GM18517 (cell line): ENCODE data around the gene AATK.
"Not testable (repeated sequence)": the region's sequence is repeated elsewhere in the genome, so short reads cannot be mapped to it uniquely, and the experiment has no call there.

Source experiments
- ATAC-seq: cut with Tn5 transposase; IDR thresholded peaks from one replicate; pipeline ENCODE4 v1.9.1; 2021; ENCODE audit warnings: mild to moderate bottlenecking, moderate library complexity; ENCODE audit not compliant: unreplicated experiment

Gene AATK

DNA sequence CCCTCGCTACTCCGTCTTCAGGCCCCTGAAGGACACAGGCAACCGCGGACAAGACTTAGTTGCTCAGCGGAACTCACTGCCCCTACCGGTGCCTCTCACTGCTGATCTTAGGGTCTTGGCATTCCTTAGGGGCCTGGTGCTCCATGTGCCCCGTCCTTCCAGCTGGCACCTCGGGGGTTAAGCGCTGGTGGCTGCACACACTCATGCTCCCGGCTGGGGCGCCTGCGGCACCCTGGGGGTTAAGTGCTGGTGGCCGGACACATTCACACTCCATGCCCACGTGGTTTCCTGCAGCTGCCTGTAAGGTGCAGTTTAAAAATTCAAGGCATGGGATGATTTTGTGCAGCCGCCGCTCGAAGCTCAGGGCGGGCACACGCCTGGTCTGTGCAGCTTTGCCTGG lies 86.0 kb downstream of the AATK start:
- ATAC-seq: no peak

DNA sequence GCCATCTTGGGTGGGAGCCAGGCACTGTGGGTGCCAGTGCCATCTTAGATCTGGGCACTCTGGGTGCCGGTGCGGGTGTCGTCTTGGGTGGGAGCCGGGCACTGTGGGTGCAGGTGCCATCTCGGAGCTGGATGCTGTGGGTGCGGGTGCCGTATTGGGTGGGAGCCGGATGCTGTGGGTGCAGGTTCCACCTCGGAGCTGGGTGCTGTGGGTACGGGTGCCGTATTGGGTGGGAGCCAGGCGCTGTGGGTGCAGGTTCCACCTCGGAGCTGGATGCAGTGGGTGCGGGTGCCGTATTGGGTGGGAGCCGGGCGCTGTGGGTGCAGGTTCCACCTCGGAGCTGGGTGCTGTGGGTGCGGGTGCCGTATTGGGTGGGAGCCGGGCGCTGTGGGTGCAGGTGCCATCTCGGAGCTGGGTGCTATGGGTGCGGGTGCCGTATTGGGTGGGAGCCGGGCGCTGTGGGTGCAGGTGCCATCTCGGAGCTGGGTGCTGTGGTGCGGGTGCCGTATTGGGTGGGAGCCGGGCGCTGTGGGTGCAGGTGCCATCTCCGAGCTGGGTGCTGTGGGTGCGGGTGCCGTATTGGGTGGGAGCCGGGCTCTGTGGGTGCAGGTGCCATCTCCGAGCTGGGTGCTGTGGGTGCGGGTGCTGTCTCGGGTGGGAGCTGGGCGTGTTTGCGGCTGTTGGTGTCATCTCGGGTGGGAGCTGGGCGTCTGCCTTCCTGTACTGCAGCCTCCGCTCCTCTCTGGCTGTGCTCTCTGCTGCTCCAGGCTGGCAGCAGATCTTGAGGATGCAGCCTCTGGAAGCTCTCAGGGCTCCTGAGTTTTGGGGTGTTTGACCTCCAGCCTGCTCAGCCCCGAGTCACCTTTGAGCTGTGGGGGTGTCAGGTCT lies 87.8 kb downstream of the AATK start:
- not testable (repeated sequence) for ATAC-seq

DNA sequence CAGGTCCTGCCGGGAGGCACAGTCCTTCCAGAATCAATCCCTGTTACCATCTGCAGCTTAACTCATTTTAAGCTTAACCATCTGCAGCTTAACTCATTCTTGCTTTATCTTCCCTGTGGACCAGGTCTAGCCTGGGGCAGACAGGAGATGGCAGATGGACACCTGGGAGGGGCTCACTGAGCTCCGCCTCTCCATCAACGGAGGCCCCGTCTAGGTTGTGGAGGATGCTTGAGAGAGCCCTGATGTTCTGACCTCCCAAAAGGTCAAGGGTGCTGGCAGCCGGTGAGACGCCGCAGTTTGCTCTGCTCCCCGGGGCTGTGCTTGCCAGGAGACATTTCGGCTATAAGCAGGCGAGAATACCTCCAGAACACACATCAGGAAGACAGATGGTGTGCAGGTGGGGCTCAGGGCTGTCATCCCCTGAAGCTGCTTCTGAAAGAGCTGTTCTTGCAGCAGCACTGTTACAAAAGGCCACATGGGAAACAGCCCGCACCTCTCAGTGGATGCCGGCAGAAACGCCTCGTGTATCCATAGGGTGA lies 89.8 kb downstream of the AATK start:
- ATAC-seq: no peak

DNA sequence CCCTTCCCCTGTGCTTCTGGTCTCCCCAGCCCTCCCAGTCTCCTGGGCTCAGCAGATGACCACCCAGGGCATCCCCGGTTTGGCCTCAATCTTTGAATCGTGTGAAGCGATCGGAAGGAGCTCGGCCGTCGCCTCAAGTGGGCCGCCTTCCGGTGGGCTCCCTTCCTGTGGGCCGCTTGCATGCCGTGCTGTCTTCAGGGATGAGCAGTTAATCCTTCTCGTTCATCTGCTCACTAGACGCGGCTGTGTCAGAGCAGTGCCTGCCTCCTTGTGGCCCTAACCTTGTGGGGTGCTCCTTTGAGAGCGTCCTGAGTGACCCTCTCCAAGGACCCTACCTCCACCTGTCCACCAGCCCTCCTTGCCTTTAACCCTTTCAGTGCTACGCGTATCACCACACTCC lies 90.7 kb downstream of the AATK start:
- no peak for ATAC-seq

DNA sequence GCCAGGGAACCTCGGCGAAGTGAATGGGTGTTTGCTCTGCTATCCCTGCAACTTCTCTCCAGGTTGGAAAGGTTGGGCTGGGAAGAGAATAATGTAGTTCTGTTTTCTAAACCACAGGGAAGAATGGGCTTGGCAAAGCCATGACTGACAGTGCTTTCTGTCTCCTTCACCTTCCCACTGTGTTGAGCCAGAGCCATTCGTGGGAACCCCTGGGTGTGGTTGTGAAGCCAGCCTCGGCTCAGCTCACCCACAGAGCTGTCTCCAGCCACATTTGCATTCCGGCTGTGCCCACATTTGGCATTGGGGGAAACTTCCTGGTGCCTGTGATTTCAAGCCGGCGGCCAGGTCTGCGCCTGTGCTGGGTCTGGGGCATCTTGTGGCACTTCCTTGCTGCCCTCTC lies 91.1 kb downstream of the AATK start:
- no peak for ATAC-seq

DNA sequence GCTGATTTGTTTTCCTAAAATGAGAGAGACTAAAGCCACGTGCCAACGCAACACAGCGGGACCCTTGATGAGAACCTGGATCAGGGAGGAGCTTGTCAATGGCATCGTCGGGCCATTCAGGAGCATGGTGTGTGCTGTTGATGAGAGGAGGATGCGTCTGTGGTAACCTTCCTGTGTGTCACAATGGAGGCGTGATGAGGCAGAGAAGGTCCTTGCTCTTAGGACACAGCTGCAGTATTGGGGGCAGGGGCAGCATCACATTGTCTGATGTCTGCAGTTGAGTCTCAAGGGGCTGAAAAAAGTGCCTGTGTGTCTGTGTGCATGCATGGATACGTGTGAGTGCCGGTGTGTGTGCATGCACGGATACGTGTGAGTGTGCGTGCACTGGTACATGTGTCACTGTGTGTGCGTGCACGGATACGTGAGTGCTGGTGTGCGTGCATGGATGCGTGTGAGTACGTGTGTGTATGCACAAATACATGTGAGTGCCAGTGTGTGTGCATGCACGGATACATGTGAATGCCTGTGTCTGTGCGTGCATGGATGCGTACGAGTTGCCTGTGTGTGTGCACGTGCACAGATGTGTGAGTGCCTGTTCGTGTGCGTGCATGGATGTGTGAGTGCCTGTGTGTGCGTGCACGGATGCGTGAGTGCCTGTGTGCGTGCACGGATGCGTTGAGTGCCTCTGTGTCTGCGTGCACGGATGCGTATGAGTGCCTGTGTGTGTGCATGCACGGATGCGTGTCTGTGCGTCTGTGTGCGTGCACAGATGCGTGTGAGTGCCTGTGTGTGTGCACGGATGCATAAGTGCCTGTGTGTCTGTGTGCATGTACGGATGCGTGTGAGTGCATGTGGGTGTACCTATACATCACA lies 91.8 kb downstream of the AATK start:
- no peak for ATAC-seq

DNA sequence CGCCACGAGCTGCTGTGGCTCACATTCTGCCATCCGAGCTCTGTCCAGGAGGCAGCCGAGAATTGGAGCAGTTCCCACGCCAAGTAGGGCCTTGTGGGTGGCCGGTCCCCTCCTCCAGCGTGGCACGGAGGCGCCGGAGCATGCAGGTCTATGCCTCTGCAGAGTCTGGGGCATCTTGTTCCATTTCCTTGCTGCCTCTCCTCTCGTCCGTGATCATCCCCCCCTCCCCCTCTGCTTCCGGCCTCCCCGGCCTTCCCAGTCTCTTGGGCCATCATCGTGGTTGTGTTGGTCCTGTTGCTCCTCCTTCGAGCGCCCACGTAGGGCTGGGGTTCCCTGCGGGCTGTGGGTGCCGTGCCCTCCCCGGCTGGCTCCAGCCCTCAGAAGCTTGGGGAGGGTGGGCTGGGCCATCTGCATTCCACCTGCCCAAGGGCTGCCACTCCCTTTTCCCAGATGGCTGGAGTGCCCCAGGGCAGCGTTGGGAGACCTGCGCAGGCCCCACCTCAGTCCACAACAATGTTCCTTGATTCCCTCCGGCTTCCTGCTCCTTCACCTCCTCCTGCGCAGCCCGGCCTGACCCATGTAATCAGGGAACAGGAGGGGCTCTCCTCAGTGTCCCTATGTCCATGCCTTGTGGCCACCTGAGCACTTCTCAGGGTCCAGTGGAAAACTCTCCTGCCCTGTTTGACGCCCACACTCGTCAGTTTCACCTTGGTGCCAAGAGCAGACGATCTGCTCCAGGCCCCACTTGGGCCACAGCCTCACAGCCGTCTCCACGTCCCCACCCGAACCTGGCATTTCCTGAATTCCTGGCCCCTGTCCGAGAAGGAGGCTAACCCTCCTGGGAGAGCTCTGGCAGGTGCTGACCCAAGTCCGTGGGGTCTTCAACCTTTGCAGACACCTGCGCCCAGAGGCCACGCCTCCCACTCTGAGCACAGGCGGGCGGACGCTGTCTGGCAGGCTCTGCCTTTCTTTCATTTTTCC lies 94.0 kb downstream of the AATK start:
- ATAC-seq: no peak

DNA sequence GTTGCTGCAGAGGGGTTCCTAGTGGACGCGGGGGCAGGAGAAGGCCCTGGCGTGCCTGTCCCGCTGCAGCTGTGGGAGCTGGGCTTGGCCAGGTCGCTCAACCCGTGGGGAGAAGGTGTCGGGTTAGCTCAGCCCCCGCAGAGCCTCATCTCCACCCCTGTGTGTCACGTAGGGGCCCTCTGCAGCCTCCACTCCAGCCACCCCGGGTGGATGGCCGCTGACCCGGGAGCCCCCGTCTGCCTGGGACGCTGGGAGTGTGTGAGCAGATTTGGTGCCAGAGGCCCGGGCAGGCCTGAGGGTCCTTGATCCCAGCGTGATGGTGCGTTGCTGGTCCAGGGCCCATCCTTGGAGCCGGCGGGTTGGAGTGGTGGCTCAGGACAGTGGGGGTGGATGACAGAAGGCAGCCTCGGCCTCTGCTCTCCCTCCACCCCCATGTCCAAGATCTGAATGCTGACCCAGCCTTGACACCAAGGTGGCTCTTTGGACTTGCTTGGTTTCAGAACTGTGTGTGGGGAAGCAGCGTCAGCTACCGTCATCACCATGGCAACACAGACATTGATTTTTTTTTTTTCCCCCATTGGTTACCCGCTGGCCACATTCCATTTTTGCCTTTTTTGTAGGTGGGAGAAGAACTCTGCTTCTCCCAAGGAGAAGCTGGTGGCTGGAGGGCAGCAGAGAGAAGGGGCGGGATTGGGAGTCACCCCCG lies 95.3 kb downstream of the AATK start:
- no peak for ATAC-seq

DNA sequence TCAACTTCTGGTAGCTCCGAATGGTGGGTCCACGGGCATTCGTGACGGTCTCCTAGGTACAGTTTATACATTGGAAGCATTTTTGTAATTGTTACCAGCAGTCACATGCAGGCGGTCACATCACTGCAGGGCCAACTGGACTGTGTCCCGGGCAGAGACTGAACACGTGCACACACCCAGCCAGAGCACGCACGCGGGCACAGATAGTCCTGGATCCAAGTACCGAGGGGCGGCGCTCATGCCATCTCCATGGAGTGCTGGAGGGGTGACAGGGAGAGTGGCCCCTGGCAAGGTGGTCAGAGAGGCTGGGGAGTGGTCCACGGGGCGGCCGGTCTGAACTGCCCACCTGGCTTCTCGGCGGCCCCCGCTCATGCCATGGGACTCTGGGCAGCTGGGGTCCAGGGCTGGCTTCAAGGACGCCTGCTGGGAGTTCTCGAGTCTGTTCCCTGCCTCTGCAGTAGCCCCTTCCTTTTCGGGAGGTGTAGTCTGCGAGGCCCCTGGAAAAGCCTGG lies 96.8 kb downstream of the AATK start:
- ATAC-seq: no peak

DNA sequence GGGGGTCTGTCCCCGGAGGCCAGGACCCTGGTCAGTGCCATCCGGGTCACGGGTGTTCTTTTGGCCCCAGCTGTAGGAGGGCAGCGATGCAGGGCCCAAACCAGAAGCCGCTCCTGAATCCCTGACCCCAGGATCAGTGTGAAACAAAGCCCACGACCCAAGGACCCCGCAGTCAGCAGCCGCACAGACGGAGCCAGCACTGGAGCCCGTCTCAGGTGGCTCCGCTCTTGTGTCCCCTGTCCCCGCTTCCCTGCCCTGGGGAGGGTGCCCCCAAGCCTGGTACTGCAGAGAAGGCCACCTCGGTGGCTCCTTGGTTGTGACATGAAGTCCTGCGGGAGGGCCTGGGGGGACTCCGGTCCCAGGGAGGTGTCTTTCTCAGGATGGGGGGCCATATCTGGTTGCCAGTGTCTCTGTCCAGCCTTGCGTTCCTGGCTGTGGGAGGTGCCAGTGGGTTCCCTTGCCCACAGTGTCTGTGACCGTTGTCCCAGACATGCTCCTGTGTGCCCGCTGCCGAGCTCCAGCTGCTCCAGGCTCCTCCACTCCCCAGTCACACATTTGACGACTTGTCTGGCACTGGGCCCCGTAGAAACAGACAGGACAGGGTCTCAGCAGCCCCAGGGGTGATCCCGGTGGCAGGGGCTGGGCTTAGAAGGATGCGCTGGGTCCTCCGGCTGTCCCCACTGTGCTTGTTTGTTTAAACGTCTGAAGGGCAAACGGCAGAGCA lies 97.4 kb downstream of the AATK start:
- no peak for ATAC-seq

DNA sequence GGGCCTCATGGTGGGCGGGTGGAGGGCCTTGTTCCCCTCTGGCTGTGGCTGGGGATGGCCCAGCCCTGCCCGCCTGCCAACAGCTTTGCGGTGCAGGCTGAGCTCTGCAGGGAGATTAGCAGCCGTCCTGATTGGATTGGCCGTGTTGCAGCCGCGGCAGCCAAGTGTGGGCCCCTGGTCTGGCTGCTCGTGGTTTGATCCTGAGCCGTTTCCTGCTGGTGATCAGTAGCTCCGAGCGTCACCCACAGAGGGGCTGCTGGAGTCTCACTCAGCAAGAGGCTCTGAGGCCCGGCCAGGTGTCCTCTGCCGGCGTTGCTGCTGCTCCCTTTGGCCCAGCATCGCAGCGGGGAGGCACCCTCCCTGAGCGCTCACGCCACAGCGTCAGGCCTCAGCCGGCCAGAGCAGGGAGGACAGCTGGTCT lies 98.6 kb downstream of the AATK start:
- no peak for ATAC-seq
